HG02973 (cell line): ENCODE measurements around the gene FRMD4A.
"Not testable (repeated sequence)": the region's sequence is repeated elsewhere in the genome, so short reads cannot be mapped to it uniquely, and the experiment has no call there.

Experiments
- ATAC-seq: cut with Tn5 transposase; IDR thresholded peaks from one replicate; pipeline ENCODE4 v1.9.1; 2021; ENCODE audit warnings: moderate library complexity; ENCODE audit not compliant: unreplicated experiment

The FRMD4A gene

GRCh38 chr10:14158575-14158974 lies 172.1 kb downstream of the FRMD4A start:
- no peak for ATAC-seq

- no peak for ATAC-seq
These were observed 174.6 kb downstream of the FRMD4A start for GRCh38 chr10:14156104-14156503.

DNA sequence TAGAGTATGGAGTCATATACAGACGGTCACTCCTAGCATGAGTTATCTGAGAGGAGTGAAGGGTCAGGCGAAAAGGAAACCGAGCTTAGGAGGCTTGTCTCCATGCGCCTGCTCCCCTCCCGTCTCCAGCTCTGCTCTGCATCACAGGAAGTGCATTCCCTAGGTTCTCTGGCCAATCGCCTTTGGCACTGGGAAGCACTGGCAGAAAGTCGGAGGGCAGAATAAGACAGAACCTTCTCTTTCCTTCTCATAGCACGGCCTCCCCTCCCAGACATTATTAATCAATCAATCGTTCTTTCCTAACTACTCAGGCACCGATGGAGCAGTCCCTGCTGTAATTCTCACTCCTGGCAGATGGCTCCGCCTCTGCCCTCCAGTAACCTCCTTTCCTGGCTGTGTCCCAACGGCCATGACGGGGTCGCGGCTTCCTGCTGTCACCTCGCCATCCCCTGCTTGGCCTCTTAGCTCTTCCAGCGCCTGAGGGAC lies 177.1 kb downstream of the FRMD4A start:
- no peak for ATAC-seq

DNA sequence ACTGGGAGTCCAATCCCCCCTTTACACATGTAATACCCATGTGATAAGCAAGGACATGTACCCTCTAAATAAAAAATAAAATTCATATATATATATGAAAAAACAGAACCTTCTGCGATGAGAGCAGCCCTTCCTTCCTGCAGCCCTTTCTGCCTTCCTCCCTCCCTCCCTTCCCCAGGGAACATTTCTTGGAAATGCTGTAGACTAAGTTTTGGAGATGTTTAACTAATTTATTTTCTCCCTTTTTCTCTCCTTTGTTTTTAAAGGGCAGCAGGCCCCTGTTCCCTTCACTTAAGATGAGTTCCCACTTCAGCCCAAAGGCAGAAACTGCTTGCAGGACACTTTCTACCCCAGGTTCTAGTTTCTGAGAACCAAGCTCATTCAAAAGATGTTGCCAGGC lies 179.2 kb downstream of the FRMD4A start:
- ATAC-seq, result no peak

DNA sequence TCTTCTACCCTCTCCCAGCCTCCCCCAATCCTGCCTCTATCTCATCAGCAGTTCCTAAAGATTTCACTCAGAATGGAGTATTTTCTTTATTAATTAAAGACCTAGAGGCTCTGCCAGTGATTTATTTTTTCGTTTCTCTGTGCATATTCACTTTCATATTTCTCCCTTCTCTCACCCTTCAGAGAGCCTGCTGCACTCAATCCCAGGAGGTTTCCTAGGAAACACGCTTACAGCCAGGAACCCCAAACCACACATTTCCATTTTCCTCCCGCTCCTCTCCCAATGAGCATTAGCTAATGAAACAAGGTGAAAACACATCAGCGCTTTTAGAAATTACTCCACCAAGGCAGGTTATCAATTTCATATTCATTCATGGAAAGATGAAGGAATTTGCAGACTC lies 180.2 kb downstream of the FRMD4A start:
- ATAC-seq, result no peak

DNA sequence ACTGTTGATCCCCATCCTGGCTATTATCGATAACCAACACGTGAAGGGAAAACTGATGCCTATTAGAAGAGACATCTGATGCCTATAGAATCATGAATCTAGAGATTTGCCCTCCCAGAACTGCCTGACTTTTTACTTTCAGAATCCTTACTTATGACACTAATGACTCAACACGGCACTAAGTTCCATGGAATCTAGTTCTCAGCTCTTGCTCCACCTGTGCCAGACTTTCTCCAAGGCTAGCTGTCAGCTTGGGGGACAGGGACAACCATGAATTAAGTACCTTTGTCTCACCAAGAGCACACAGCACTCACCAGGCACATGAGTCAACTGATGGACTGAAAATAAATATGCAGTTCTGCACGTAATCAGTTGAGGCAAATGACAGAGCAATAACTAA lies 184.2 kb downstream of the FRMD4A start:
- ATAC-seq, result no peak

DNA sequence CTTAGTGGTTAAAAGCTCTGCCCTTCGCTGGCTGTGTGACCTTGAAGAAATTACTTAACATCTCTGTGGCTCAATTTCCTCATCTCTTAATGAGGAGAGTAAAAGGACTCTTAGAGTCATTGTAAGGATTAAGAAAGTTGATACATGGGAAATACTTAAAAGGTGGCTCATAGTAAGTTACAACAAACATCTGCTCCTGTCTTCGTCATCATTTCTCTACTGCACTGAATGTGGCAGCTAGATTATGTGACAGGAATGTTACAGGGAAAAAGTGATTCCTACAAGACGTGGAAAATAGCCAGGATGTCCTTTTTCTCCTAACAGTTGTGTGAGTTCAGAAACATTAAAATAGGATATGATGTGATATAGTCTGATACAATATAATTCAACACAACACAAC lies 184.7 kb downstream of the FRMD4A start:
- no peak for ATAC-seq

DNA sequence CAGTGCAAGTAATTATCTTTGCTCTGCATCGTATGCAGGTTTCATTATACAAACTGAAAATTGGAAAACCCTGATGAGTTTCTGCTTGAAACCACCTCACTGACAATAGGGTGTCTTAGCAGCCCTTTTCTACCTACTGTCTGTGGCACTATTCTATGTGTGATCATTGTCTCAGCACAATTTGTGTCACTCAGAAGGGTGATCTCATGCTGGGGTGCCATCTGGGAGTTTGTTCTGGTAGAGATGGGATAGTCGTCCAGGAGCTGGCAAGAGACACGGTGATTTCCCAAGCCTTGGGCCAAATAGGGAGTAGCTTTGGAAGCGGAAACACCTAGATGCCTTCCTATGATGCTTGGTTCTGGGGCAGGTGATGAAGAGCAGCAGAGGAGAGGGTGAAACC lies 186.3 kb downstream of the FRMD4A start:
- ATAC-seq, result no peak

GRCh38 chr10:14142606-14143250 lies 188.0 kb downstream of the FRMD4A start:
- no peak for ATAC-seq

- no peak for ATAC-seq
These were observed 189.4 kb downstream of the FRMD4A start for GRCh38 chr10:14141283-14141682.

GRCh38 chr10:14137391-14137790 lies 193.3 kb downstream of the FRMD4A start:
- ATAC-seq, result no peak

DNA sequence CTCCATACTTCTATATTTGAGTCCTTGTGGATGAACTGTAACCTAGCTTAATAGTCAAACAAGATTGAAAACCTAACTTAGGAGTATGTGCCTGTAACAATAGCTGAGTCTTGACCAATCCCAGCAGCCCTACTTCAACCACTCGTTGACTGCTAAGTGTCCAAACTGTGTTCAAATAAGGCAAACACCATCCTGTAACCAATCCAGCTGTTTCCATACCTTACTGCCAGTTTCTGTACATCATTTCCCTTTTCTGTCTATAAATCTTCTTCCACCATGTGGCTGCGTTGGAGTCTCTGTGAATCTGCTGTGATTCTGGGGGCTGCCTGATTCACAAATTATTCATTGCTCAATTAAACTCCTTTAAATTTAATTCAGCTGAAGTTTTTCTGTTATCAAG lies 195.5 kb downstream of the FRMD4A start:
- ATAC-seq, result not testable (repeated sequence)

- no peak for ATAC-seq
These were observed 196.4 kb downstream of the FRMD4A start for GRCh38 chr10:14134275-14134674.

DNA sequence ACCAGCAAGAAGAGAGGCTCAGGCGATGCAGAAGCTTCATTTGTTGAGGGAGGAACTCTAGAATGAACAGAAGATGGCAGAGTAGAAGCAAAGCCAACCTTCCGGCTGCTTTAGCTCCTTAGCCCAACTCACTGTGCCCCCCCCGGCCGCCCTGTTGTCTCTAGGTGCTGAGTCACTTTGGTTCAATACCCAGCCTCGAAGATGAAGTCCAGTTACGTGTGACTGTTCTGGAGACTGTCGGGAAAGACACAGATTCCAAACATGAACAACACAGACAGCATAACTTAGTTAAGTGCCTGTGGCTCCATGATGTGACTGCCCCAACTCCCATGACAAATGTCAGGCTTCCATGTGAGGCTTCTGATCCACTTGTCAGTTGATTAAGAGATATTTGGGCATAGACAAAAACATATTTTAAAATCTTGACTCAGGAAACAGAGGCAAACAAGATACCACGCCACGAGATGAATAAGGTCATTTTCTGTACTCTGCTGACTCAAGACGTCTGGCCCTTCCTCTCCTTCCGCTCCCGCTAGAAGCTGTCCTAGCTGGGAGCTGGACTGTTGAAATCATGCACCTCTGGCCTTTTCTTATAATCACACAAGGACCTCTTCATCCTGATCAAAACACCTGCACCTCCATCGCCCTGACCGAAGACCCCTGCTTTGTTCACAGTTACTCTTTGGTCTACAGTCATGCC lies 199.3 kb downstream of the FRMD4A start:
- no peak for ATAC-seq

DNA sequence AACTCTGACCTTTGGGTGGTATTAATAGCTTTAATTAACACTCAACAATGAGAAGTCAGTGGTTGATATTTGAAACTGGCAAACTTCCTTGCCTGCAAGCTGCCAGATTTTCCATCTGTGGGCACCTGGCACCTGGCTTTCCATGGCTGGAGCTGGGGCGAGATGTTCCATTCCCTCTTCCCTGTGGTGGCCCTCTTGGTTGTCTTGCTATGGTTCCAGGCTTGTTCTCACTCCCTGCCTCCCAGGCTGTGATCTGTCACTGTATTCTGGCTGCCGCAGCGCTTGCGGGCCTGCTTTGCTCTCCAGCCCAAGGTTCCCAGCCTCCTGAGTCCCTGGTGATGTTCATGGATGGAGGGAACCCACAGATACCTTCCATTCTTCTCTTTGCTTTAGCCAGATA lies 201.0 kb downstream of the FRMD4A start:
- no peak for ATAC-seq

DNA sequence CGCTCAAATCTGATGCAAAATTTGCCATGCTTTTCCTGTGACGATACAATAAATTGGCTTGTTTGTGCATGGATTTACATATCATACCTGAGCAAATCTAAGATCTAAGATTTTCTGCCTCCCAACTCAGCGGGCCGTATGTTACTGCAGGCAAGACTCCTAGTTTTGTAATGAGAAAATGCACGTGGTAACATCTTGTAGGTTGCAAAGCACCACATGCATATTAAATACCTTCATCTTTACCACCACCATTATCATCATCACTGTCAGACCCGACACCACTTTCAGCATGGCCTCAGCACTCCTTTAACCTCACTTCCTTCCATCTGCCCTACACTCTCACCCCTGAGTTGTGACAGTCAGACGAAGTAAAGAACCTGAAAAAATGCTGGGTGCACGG lies 202.2 kb downstream of the FRMD4A start:
- ATAC-seq, result no peak

- ATAC-seq, result no peak
These were observed 203.9 kb downstream of the FRMD4A start for GRCh38 chr10:14126697-14127440.

- no peak for ATAC-seq
These were observed 205.2 kb downstream of the FRMD4A start for GRCh38 chr10:14125564-14125963.

GRCh38 chr10:14124941-14125340 lies 205.8 kb downstream of the FRMD4A start:
- ATAC-seq, result no peak

GRCh38 chr10:14123139-14123538 lies 207.6 kb downstream of the FRMD4A start:
- no peak for ATAC-seq

- ATAC-seq, result no peak
These were observed 209.9 kb downstream of the FRMD4A start for GRCh38 chr10:14120812-14121211.

DNA sequence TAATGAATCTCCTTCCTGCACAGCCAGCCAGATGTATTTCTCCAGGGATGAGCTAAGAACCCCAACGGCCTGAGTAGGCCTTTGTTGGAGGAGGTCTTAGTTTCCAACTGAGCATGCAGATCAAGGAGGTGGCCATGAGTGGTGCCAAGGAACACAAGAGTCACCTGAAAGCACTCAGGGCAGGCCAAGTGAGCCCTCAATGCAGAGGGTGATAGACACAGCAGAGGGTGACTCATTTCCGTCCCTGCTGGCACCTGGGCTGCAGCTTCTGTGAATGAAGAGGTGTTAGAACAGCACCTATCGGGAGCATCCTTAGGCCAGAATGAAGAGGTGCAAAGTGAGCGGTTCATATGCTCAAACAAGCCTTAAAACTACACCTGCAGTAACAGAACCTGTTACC lies 211.8 kb downstream of the FRMD4A start:
- no peak for ATAC-seq
